HEK293T (cell line): Measurements from ENCODE around the gene C5orf15.

ENCODE experiments used
- CTCF ChIA-PET: fragments of 350-600 bp; formaldehyde crosslinking; extraction: SDS; loops from one replicate; lab custom pipeline; 2021; ENCODE audit warnings: antibody characterized with exemption, inconsistent platforms; lab: Yijun Ruan, JAX
- POLR2A ChIA-PET: fragments of 350-600 bp; formaldehyde crosslinking; extraction: SDS; loops from one replicate; lab custom pipeline; 2020; ENCODE audit warnings: antibody characterized with exemption, inconsistent platforms; lab: Yijun Ruan, JAX
- DNase-seq: peaks from one replicate; pipeline ENCODE4 v3.0.0; 2012; ENCODE audit warnings: mixed read lengths; ENCODE audit errors: extremely low spot score
- ARNT ChIP-seq: fragments of 450-650 bp; IDR thresholded peaks from 2 replicates; pipeline ENCODE4 v1.6.1; 2017; ENCODE audit warnings: mild to moderate bottlenecking
- BHLHE40 ChIP-seq: fragments of 450-650 bp; IDR thresholded peaks from 2 replicates; pipeline ENCODE4 v1.6.1; 2016; ENCODE audit warnings: mild to moderate bottlenecking, moderate library complexity, borderline replicate concordance
- CTBP1 ChIP-seq: fragments of 450-650 bp; IDR thresholded peaks from 2 replicates; pipeline ENCODE4 v1.6.1; 2016; ENCODE audit warnings: borderline replicate concordance
- ELF4 ChIP-seq: fragments of 450-650 bp; IDR thresholded peaks from 2 replicates; pipeline ENCODE4 v1.6.1; 2017; ENCODE audit warnings: antibody characterized with exemption
- FOXA1 ChIP-seq: fragments of 450-650 bp; IDR thresholded peaks from 2 replicates; pipeline ENCODE4 v1.6.1; 2016; ENCODE audit warnings: mild to moderate bottlenecking
- FOXK2 ChIP-seq: fragments of 450-650 bp; IDR thresholded peaks from 2 replicates; pipeline ENCODE4 v1.6.1; 2016; ENCODE audit warnings: mild to moderate bottlenecking
- FOXM1 ChIP-seq: fragments of 450-650 bp; IDR thresholded peaks from 2 replicates; pipeline ENCODE4 v1.6.1; 2017; ENCODE audit warnings: mild to moderate bottlenecking, borderline replicate concordance
- HDGF ChIP-seq: fragments of 450-650 bp; IDR thresholded peaks from 2 replicates; pipeline ENCODE4 v1.6.1; 2017; ENCODE audit warnings: antibody characterized with exemption, borderline replicate concordance
- L3MBTL2 ChIP-seq: fragments of 450-650 bp; conservative IDR thresholded peaks from 2 replicates; pipeline ENCODE4 v1.6.1; 2016; ENCODE audit warnings: mild to moderate bottlenecking
- LEF1 ChIP-seq: fragments of 450-650 bp; IDR thresholded peaks from 2 replicates; pipeline ENCODE4 v1.6.1; 2017; ENCODE audit warnings: mild to moderate bottlenecking, borderline replicate concordance
- NFRKB ChIP-seq: fragments of 450-650 bp; IDR thresholded peaks from 2 replicates; pipeline ENCODE4 v1.6.1; 2016; ENCODE audit warnings: mild to moderate bottlenecking, moderate library complexity
- PKNOX1 ChIP-seq: fragments of 450-650 bp; IDR thresholded peaks from 2 replicates; pipeline ENCODE4 v1.6.1; 2016
- SP1 ChIP-seq: fragments of 450-650 bp; IDR thresholded peaks from 2 replicates; pipeline ENCODE4 v1.6.1; 2017
- SUZ12 ChIP-seq: fragments of 450-650 bp; IDR thresholded peaks from 2 replicates; pipeline ENCODE4 v1.6.1; 2016; ENCODE audit warnings: mild to moderate bottlenecking
- TARDBP ChIP-seq: fragments of 450-650 bp; IDR thresholded peaks from 2 replicates; pipeline ENCODE4 v1.6.1; 2016
- ZNF384 ChIP-seq: fragments of 450-650 bp; IDR thresholded peaks from 2 replicates; pipeline ENCODE4 v1.6.1; 2016

Gene C5orf15

GRCh38 chr5:133934311-133934710 is 34.1 kb downstream of the C5orf15 start:
- TF ChIP-seq SUZ12 (no peak), HDGF (no peak), L3MBTL2 (no peak), ARNT (no peak), FOXA1 (no peak), NFRKB (no peak), TARDBP (no peak), FOXM1 (no peak), CTBP1 (no peak), BHLHE40 (no peak), ZNF384 (no peak), SP1 (no peak), LEF1 (no peak), PKNOX1 (no peak), ELF4 (no peak), FOXK2 (no peak)
- CTCF ChIA-PET, result interaction anchor here (0.6 kb wide), 1 partner anchor 218 kb away, joined by 3 read pairs; no protein-coding TSS in a partner anchor
- POLR2A ChIA-PET, result no interaction called here
- no peak for DNase-seq

- POLR2A ChIA-PET, result no interaction called here
- no peak for DNase-seq
- TF ChIP-seq FOXM1 (no peak), SP1 (no peak), TARDBP (no peak), CTBP1 (no peak), BHLHE40 (no peak), FOXA1 (no peak)
- CTCF ChIA-PET, result interaction anchor here (0.6 kb wide), 1 partner anchor 218 kb away, joined by 3 read pairs; no protein-coding TSS in a partner anchor
Observed at GRCh38 chr5:133933670-133934295, 34.6 kb downstream of the C5orf15 start.

GRCh38 chr5:133933169-133933509 is 35.3 kb downstream of the C5orf15 start:
- POLR2A ChIA-PET, result no interaction called here
- DNase-seq, result no peak
- CTCF ChIA-PET, result no interaction called here
- TF ChIP-seq ZNF384 (no peak), ELF4 (no peak), BHLHE40 (no peak), FOXM1 (no peak), ARNT (no peak), HDGF (no peak), FOXA1 (no peak), TARDBP (no peak), CTBP1 (no peak), L3MBTL2 (no peak), SP1 (no peak), LEF1 (no peak), NFRKB (no peak), SUZ12 (no peak)

GRCh38 chr5:133932441-133933168 is 35.8 kb downstream of the C5orf15 start:
- DNase-seq, result no peak
- TF ChIP-seq FOXK2 (no peak), FOXA1 (no peak), ZNF384 (no peak), ELF4 (no peak), FOXM1 (no peak), NFRKB (no peak), TARDBP (no peak), SP1 (no peak), SUZ12 (no peak), ARNT (no peak), LEF1 (no peak), HDGF (no peak), PKNOX1 (no peak), BHLHE40 (no peak), CTBP1 (no peak), L3MBTL2 (no peak)
- ChIA-PET POLR2A (no interaction called here), CTCF (no interaction called here)

- no peak for DNase-seq
- ChIA-PET POLR2A (no interaction called here), CTCF (interaction anchor here (0.7 kb wide), 1 partner anchor 64 kb away, joined by 3 read pairs; no protein-coding TSS in a partner anchor)
- TF ChIP-seq NFRKB (no peak), FOXK2 (no peak), SUZ12 (no peak), FOXM1 (no peak), TARDBP (no peak), ARNT (no peak), BHLHE40 (no peak), LEF1 (no peak), SP1 (no peak), ZNF384 (no peak), FOXA1 (no peak), L3MBTL2 (no peak), PKNOX1 (no peak), HDGF (no peak), CTBP1 (no peak), ELF4 (no peak)
Observed at GRCh38 chr5:133931546-133931945, 36.9 kb downstream of the C5orf15 start.
